Globus pallidus (tissue), 1 donor: Measurements from ENCODE around the gene AP1S1.
"Not testable (repeated sequence)": the region's sequence is repeated elsewhere in the genome, so short reads cannot be mapped to it uniquely, and the experiment has no call there.

Source experiments
- DNase-seq: peaks from one replicate; pipeline ENCODE4 v3.0.0-alpha.2; 2015; ENCODE audit warnings: low spot score

AP1S1 gene

GRCh38 chr7:101171442-101171837 is 17.2 kb downstream of the AP1S1 start:
- DNase-seq, result no peak

DNA sequence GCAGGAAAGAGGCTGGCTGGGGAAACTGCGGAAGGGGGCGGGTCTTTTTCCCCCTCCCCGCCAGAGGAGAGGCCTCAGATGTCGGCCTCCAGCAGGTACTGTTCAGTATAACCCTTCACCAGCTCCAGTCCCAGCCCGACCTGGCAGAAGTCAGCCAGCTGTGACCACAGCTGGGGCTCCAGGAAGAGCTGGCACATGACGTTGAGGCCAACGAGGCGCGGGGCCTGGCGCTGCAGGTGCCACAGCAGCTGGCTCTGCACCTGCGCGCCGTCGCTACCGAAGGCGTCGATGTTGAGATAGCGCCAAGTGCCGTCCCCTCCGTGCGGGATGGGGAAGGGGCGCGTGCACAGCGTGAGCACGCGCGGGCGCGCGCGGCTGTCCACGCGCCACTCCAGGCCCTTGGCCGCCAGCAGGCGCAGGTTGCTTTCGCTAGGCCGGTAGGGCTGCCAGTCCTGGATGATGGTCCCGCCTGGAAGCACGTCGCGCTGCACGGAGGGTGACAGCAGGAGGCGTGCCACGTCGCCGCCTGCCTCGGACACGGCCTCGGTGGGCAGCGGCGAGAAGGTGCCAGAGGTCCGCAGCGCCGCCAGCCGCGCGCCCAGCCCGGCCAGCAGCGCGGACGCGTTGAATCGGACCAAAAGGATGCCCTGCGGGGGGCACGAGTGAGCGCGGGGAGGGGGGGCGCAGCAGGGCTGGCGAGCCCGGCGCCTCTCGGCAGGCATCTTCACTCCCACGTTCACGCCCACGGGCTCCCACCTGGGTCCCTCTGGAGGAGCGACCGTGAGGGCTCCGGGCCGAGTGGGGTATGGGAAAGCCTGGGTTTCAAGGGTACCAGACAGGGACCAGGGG is 18.0 kb downstream of the AP1S1 start:
- DNase-seq, result no peak

GRCh38 chr7:101172854-101173751 is 18.8 kb downstream of the AP1S1 start:
- DNase-seq, result no peak

- no peak for DNase-seq
Observed at GRCh38 chr7:101173752-101174244, 19.5 kb downstream of the AP1S1 start.

- no peak for DNase-seq
Observed at GRCh38 chr7:101174322-101174854, 20.1 kb downstream of the AP1S1 start.

GRCh38 chr7:101175664-101176063 is 21.4 kb downstream of the AP1S1 start:
- DNase-seq, result no peak

- DNase-seq, result no peak
Observed at GRCh38 chr7:101177644-101178043, 23.4 kb downstream of the AP1S1 start.

DNA sequence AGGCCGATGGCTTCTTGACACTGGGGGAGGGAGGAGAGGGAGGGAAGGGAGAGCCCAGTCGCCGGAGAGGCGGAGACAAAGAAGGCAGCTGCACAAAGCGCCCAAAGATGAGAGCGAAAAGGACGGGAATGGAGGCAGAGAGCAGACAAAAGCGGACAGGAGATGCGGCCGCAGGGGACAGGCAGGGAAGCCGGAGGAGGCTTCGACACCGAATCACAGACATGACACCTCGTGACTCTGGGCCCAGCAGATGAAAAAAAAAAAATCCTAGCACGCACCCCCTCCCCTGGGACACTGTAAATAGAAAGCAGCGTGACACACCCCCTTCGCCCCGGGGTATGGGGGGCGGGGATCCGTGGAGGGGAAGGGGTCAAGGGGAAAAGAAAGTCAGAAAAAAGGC is 24.8 kb downstream of the AP1S1 start:
- no peak for DNase-seq

- no peak for DNase-seq
Observed at GRCh38 chr7:101179713-101180112, 25.4 kb downstream of the AP1S1 start.

- DNase-seq, result no peak
Observed at GRCh38 chr7:101180130-101180755, 26.0 kb downstream of the AP1S1 start, which contains the start of gene NAT16. NAT16 (minus strand) TSS chr7:101180293; CDS start chr7:101174807, 5,486 bp downstream.

- DNase-seq, result no peak
Observed at GRCh38 chr7:101185258-101185839, 31.1 kb downstream of the AP1S1 start.

DNA sequence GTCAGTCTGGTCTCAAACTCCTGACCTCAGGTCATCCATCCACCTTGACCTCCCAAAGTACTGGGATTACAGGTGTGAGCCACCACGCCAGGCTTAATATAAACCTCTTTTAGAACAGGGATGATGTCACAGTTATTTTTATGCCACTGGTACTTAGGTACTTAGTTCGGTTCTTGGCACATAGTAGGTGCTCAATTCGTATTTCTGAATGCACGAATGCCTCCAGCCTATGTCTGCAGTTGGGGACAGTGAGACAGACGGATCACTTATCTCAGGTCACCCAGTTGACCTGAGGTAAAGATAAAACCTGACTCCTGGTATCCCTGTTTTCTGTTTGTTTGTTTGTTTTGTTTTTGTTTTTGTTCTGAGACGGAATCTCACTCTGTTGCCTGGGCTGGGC is 31.9 kb downstream of the AP1S1 start:
- DNase-seq, result no peak

- DNase-seq, result no peak
Observed at GRCh38 chr7:101186844-101187428, 32.7 kb downstream of the AP1S1 start.

GRCh38 chr7:101189109-101189508 is 34.8 kb downstream of the AP1S1 start:
- no peak for DNase-seq

- no peak for DNase-seq
Observed at GRCh38 chr7:101195884-101196283, 41.6 kb downstream of the AP1S1 start.

DNA sequence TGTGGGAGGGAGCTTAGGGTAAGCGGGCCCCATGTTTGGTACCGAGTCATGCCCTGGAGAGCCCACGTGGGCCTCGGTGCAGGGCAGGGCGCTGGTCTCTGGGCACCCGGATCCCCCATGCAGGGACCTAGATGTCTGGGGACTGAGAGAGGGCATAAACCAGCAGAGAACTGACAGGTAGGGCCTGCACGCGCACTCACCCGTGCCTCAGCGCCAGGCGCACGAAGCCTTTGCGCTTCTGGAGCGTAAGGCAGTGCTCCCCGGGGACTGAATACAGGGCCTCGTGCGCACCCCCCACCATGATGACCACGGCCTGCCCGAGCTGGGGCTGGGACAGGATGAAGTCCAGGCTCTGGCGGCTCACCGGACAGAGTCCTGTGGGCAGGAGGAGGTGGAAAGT is 43.7 kb downstream of the AP1S1 start:
- DNase-seq, result no peak

DNA sequence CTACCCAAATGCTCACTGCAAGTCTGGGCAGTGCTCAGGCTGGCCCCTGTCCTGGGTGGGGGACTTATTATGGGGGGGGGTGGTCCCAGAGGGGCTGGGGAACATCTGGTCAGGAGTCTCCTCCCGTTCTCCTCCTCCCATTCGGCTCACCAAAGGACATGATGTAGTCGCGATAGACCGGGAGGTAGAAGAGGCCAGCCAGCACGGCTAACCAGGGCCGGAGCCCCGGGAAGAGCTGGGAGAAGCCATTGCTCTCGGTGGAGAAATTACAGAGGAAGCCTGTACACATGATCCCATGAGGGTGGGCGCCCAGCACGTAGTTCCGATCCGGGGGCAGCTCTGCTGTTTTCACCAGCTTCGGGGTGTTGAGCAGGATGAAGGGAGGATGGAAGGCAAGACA is 44.2 kb downstream of the AP1S1 start:
- no peak for DNase-seq

GRCh38 chr7:101199522-101199921 is 45.2 kb downstream of the AP1S1 start:
- DNase-seq, result not testable (repeated sequence)

- DNase-seq, result no peak
Observed at GRCh38 chr7:101200504-101200861, 46.2 kb downstream of the AP1S1 start.

DNA sequence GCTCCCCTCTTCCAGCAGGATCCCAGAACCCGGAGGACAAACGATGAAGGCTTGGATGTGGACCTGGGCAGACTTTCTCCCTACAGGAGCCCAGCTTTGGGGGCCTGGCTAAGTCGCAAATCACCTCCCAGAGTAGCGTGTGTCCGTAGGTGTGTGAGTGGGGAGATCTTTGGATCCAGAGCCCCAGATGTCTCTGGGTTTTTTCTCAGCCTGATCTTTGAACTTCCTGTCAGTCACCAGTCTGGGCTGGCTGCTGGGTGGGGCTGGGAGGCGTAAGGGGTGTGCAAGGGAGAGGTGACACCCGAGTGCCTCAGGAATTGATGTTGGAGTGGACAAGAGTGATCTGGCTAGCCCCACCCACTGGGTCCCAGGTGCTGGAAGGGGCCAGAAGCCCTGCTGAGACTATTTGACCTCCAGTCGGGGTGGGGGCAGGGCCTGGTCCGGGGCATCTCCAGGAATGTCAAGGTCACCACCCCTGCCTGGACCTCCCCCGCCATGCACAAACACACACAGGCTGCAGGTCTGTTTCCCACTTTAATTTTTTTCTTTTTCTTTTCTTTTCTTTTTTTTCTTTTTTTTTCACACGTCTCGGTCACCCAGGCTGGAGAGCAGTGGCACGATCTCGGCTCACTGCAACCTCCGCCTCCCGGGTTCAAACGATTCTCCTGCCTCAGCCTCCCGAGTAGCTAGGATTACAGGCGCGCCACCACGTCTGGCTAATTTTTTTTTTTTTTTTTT is 46.8 kb downstream of the AP1S1 start, which contains the start of gene MOGAT3:
Gene MOGAT3 (minus strand): TSS at position 175 of the 738 bp plus-strand sequence. CDS start 182 bp downstream, outside the sequence.
- DNase-seq, result no peak
